GM12878 (cell line): Measurements from ENCODE around the gene GALNT17. TPM values are rescaled to one million over a fixed set of nuclear protein-coding genes. Genes with fewer than 3 reads are reported as not detected.

Experiments used
- MTA2 ChIP-seq: fragments of 450-650 bp; IDR thresholded peaks from 2 replicates; pipeline ENCODE4 v1.6.1; 2016; ENCODE audit warnings: low read depth, mild to moderate bottlenecking, moderate library complexity
- polyA plus RNA-seq, 11 experiments: library from polyadenylated mRNA; depleted of rRNA in 4 of 11; unstranded in 6 of 11; stranded (reverse) in 5 of 11; fragments of >200 nt; fragmentation: Nextera tagmentation in 4 of 11; fragmentation: Illumina TruSeq in 1 of 11; extraction: Ambion mirVana in 4 of 11; extraction: Trizol in 1 of 11; gene quantifications; 1 replicate in 1 of 11; 2 replicates in 10 of 11; pipeline versions ENCODE4 v1.2.1 to v1.2.3, GENCODE V29; 2011 to 2016; ENCODE audit warnings: inconsistent platforms in 2 of 11, missing spikeins in 2 of 11, low read depth in 1 of 11
- total RNA-seq, 4 experiments: library from RNA; depleted of rRNA in 3 of 4; stranded (reverse); fragments of >200 nt in 3 of 4; fragmentation: Illumina TruSeq in 1 of 4; extraction: Trizol in 1 of 4; gene quantifications; 2 replicates each; pipeline versions ENCODE4 v1.2.1 to v1.2.3, GENCODE V29; 2013 to 2021
- TF ChIP-seq, protein P1 (sequence below): fragments of 450-650 bp; formaldehyde crosslinking; IDR thresholded peaks from 2 replicates; pipeline ENCODE4 v1.5.0; 2022; ENCODE audit warnings: mild to moderate bottlenecking, missing genetic modification characterization
- TF ChIP-seq, protein P2 (sequence below): IDR thresholded peaks from 2 replicates; pipeline ENCODE4 v1.6.1; 2011; ENCODE audit warnings: borderline replicate concordance, low read depth, mild to moderate bottlenecking, moderate library complexity, low read length; ENCODE audit not compliant: insufficient read depth, poor library complexity, severe bottlenecking
- TF ChIP-seq, protein P3 (sequence below): IDR thresholded peaks from 2 replicates; pipeline ENCODE4 v1.6.1; 2012; ENCODE audit warnings: low read depth, low read length, improper control_type of control experiment
- TF ChIP-seq, protein P4 (sequence below): IDR thresholded peaks from 2 replicates; pipeline ENCODE4 v1.6.1; 2012; ENCODE audit warnings: mild to moderate bottlenecking, low read depth, low read length
- TF ChIP-seq, protein P5 (sequence below): fragments of 450-650 bp; IDR thresholded peaks from 2 replicates; pipeline ENCODE4 v1.6.1; 2014; ENCODE audit warnings: mild to moderate bottlenecking

Gene GALNT17
- total and polyA plus RNA-seq, 10 of the 15 experiments (the other 5 are each of a cell fraction or from before 2014, with no cell fraction given) = 0.12 to 0.15 TPM; not detected in 8

DNA sequence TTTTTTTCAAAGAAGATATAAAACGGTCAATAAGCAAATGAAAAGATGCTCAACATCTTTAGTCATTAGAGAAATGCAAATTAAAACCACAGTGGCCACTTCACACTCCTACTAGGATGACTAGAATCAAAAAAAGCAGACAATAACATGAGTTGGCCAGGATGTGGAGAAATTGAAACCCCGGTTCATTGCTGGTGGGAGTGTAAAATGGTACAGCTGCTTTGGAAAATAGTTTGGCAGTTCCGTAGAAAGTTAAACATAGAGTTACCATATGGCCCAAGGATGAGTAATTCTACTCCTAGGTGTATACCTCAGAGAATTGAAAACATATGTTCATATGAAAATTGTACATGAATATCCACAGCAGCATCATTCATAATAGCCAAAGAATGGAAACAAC, 573.3 kb downstream of the GALNT17 start (continued):
- TF ChIP-seq, protein P1, sequence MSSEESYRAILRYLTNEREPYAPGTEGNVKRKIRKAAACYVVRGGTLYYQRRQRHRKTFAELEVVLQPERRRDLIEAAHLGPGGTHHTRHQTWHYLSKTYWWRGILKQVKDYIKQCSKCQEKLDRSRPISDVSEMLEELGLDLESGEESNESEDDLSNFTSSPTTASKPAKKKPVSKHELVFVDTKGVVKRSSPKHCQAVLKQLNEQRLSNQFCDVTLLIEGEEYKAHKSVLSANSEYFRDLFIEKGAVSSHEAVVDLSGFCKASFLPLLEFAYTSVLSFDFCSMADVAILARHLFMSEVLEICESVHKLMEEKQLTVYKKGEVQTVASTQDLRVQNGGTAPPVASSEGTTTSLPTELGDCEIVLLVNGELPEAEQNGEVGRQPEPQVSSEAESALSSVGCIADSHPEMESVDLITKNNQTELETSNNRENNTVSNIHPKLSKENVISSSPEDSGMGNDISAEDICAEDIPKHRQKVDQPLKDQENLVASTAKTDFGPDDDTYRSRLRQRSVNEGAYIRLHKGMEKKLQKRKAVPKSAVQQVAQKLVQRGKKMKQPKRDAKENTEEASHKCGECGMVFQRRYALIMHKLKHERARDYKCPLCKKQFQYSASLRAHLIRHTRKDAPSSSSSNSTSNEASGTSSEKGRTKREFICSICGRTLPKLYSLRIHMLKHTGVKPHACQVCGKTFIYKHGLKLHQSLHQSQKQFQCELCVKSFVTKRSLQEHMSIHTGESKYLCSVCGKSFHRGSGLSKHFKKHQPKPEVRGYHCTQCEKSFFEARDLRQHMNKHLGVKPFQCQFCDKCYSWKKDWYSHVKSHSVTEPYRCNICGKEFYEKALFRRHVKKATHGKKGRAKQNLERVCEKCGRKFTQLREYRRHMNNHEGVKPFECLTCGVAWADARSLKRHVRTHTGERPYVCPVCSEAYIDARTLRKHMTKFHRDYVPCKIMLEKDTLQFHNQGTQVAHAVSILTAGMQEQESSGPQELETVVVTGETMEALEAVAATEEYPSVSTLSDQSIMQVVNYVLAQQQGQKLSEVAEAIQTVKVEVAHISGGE (CRISPR knock-in tag) = no peak
- TF ChIP-seq, protein P2, sequence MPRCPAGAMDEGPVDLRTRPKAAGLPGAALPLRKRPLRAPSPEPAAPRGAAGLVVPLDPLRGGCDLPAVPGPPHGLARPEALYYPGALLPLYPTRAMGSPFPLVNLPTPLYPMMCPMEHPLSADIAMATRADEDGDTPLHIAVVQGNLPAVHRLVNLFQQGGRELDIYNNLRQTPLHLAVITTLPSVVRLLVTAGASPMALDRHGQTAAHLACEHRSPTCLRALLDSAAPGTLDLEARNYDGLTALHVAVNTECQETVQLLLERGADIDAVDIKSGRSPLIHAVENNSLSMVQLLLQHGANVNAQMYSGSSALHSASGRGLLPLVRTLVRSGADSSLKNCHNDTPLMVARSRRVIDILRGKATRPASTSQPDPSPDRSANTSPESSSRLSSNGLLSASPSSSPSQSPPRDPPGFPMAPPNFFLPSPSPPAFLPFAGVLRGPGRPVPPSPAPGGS = no peak
- TF ChIP-seq MTA2 = no peak
- TF ChIP-seq, protein P3, sequence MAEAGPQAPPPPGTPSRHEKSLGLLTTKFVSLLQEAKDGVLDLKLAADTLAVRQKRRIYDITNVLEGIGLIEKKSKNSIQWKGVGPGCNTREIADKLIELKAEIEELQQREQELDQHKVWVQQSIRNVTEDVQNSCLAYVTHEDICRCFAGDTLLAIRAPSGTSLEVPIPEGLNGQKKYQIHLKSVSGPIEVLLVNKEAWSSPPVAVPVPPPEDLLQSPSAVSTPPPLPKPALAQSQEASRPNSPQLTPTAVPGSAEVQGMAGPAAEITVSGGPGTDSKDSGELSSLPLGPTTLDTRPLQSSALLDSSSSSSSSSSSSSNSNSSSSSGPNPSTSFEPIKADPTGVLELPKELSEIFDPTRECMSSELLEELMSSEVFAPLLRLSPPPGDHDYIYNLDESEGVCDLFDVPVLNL = no peak
- TF ChIP-seq, protein P4, sequence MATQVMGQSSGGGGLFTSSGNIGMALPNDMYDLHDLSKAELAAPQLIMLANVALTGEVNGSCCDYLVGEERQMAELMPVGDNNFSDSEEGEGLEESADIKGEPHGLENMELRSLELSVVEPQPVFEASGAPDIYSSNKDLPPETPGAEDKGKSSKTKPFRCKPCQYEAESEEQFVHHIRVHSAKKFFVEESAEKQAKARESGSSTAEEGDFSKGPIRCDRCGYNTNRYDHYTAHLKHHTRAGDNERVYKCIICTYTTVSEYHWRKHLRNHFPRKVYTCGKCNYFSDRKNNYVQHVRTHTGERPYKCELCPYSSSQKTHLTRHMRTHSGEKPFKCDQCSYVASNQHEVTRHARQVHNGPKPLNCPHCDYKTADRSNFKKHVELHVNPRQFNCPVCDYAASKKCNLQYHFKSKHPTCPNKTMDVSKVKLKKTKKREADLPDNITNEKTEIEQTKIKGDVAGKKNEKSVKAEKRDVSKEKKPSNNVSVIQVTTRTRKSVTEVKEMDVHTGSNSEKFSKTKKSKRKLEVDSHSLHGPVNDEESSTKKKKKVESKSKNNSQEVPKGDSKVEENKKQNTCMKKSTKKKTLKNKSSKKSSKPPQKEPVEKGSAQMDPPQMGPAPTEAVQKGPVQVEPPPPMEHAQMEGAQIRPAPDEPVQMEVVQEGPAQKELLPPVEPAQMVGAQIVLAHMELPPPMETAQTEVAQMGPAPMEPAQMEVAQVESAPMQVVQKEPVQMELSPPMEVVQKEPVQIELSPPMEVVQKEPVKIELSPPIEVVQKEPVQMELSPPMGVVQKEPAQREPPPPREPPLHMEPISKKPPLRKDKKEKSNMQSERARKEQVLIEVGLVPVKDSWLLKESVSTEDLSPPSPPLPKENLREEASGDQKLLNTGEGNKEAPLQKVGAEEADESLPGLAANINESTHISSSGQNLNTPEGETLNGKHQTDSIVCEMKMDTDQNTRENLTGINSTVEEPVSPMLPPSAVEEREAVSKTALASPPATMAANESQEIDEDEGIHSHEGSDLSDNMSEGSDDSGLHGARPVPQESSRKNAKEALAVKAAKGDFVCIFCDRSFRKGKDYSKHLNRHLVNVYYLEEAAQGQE = no peak
- TF ChIP-seq, protein P5, sequence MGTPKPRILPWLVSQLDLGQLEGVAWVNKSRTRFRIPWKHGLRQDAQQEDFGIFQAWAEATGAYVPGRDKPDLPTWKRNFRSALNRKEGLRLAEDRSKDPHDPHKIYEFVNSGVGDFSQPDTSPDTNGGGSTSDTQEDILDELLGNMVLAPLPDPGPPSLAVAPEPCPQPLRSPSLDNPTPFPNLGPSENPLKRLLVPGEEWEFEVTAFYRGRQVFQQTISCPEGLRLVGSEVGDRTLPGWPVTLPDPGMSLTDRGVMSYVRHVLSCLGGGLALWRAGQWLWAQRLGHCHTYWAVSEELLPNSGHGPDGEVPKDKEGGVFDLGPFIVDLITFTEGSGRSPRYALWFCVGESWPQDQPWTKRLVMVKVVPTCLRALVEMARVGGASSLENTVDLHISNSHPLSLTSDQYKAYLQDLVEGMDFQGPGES = no peak
